Gastrocnemius medialis (tissue), 4 donors: ENCODE results near the gene MEN1. TPM values are rescaled to one million over a fixed set of nuclear protein-coding genes. Genes with fewer than 3 reads are reported as not detected.

Experiments used
- ATAC-seq, 2 donors: fragments of 150-250 bp; one replicate each; pipeline ENCODE4 v1.9.1; 2016
- DNase-seq, 2 donors: peaks; one replicate each; pipeline ENCODE4 v3.0.0-alpha.2; 2019
- H3K27ac ChIP-seq, 4 donors: fragments of 200-600 bp; sonication (generic); 1 replicate in 1 of 4; 2 replicates in 3 of 4; pipeline ENCODE4 v1.5.1; 2016 to 2018; ENCODE audit warnings: mild to moderate bottlenecking in 2 of 4, moderate library complexity in 1 of 4
- H3K27me3 ChIP-seq, 3 donors: fragments of 200-600 bp; sonication (generic) in 2 of 3; 1 replicate in 1 of 3; 2 replicates in 2 of 3; pipeline versions ENCODE4 v1.5.1 to v1.6.0; 2016 to 2019; ENCODE audit warnings: mild to moderate bottlenecking in 1 of 3, moderate library complexity in 1 of 3
- H3K36me3 ChIP-seq, 2 donors: fragments of 200-600 bp; sonication (generic) in 1 of 2; one replicate each; pipeline ENCODE4 v1.5.1; 2017 to 2018
- H3K4me1 ChIP-seq, 2 donors: fragments of 200-600 bp; sonication (generic) in 1 of 2; one replicate each; pipeline ENCODE4 v1.5.1; 2016 to 2017; ENCODE audit warnings: mild to moderate bottlenecking in 2 of 2
- H3K4me3 ChIP-seq, 4 donors: fragments of 200-600 bp; sonication (generic) in 3 of 4; 1 replicate in 1 of 4; 2 replicates in 3 of 4; pipeline ENCODE4 v1.5.1; 2016 to 2019; ENCODE audit warnings: mild to moderate bottlenecking in 2 of 4
- H3K9me3 ChIP-seq, 3 donors: fragments of 200-600 bp; sonication (generic) in 2 of 3; 1 replicate in 1 of 3; 2 replicates in 2 of 3; pipeline ENCODE4 v1.5.1; 2016 to 2019
- CTCF ChIP-seq, 5 experiments: fragments of 450-650 bp in 3 of 5; fragments of 200-600 bp in 2 of 5; sonication (generic) in 2 of 5; IDR thresholded peaks in 4 of 5; conservative IDR thresholded peaks in 1 of 5; 1 replicate in 4 of 5; 2 replicates in 1 of 5; pipeline ENCODE4 v1.5.1; 2016 to 2019; ENCODE audit warnings: antibody characterized with exemption in 5 of 5, mild to moderate bottlenecking in 3 of 5, moderate library complexity in 3 of 5
- POLR2A ChIP-seq, 2 donors: fragments of 450-650 bp; IDR thresholded peaks; one replicate each; pipeline ENCODE4 v1.6.1; 2017; ENCODE audit warnings: antibody characterized with exemption in 2 of 2, mild to moderate bottlenecking in 2 of 2, moderate library complexity in 2 of 2
- in situ Hi-C, 4 donors: fragments of 200-750 bp; cut with MboI; loops; one replicate each; pipeline versions ENCODE4 v1.15.0 to v1.8.0; 2017; ENCODE audit warnings: low sequenced_read_pairs in 4 of 4
- intact Hi-C: fragments of 100-400 bp; cut with DNase I; formaldehyde crosslinking; loops from one replicate; pipeline ENCODE4 v1.15.1; 2023; ENCODE audit warnings: low total_unique reads
- total RNA-seq, 4 donors: library from RNA; depleted of rRNA; stranded (reverse); fragments of >200 nt; gene quantifications; one replicate each; pipeline versions ENCODE4 v1.1.0 to v1.2.3, GENCODE V29; 2016

The MEN1 gene
- total RNA-seq, 4 donors from 2014 or later = 7.4 to 12.2 (median 9.8) TPM

GRCh38 chr11:64767344-64768299, 42.7 kb downstream of the MEN1 start:
- no peak for ATAC-seq
- peak overlapping the region; percentile 48 to 99 (median 62) for H3K27ac ChIP-seq
- in situ Hi-C loops (no loop called here), intact Hi-C loops (no loop called here)
- no peaks in the 10 kb centered on the region for H3K9me3 ChIP-seq
- peaks cover 54 to 55% of the 10 kb centered on the region in 2 donors for H3K4me1 ChIP-seq
- peak in 1 of 2 donors; percentile 73 for DNase-seq
- no peak overlapping the region for H3K4me3 ChIP-seq
- peaks cover 17 to 89% of the 10 kb centered on the region in 2 donors for H3K36me3 ChIP-seq
- no peaks in the 10 kb centered on the region for H3K27me3 ChIP-seq
- peak; percentile 71 to 87 (median 86) for TF ChIP-seq CTCF (IDR thresholded peaks at IDR 0.05 in 4 of 5, conservative IDR thresholded peaks at IDR 0.05 in 1 of 5)
- no peak for TF ChIP-seq POLR2A (IDR thresholded peaks at IDR 0.05)

GRCh38 chr11:64766881-64767280, 43.5 kb downstream of the MEN1 start:
- H3K27ac ChIP-seq = peak overlapping the region; percentile 48 to 99 (median 62)
- no peak for ATAC-seq
- in situ Hi-C loops (no loop called here), intact Hi-C loops (no loop called here)
- H3K27me3 ChIP-seq = no peaks in the 10 kb centered on the region
- H3K4me3 ChIP-seq = no peak overlapping the region
- no peaks in the 10 kb centered on the region for H3K9me3 ChIP-seq
- H3K4me1 ChIP-seq = peaks cover 54 to 55% of the 10 kb centered on the region in 2 donors
- TF ChIP-seq POLR2A (IDR thresholded peaks at IDR 0.05) (no peak), CTCF (IDR thresholded peaks at IDR 0.05 in 4 of 5, conservative IDR thresholded peaks at IDR 0.05 in 1 of 5) (no peak)
- DNase-seq = peak in 1 of 2 donors; percentile 12
- H3K36me3 ChIP-seq = peaks cover 17 to 81% of the 10 kb centered on the region in 2 donors

DNA sequence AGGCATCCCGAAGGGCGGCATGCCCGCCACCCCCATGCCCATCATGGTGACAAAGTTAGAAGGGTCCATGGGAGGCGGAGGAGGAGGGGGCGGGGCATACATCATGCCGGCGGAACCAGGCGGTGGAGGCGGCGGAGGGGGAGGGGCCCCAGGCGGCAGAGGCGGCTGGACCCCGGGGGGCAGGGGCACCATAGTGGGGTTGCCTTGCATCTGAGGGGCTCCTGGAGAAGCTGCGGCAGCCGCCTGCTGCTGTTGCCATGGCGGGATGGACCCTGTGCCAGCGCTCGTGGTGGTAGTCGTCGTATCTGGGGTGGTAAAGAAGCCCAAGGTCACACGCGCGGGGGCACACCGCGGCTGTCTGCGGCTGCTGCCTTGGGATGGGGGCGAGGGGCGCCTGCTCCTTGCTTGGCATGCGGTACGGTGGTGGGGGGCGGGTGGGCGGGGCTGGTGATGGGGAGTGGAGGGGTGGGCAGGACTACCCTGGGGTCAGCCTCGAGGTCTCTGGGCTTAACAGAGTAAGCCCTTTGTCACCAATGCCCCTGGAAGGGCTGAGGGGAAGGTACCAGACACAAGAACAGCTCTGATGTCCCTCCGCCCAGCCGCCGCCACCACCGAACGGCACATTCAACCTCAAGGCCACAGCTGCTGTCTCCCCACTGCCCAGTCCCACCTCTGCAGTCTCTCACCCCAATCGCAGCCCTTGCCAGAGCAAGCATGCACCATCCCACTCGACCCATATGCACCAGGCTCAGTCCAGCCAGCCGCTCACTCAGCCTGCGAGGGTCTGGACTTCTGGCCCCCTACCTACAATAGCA, 44.3 kb downstream of the MEN1 start:
- peaks cover 17 to 73% of the 10 kb centered on the region in 2 donors for H3K36me3 ChIP-seq
- peaks cover 57 to 58% of the 10 kb centered on the region in 2 donors for H3K4me1 ChIP-seq
- H3K27ac ChIP-seq = peak overlapping the region; percentile 55 to 99 (median 94)
- ATAC-seq (no peak), DNase-seq (peak in 1 of 2 donors; percentile 18)
- no peak for TF ChIP-seq POLR2A (IDR thresholded peaks at IDR 0.05)
- TF ChIP-seq CTCF (IDR thresholded peaks at IDR 0.05 in 4 of 5, conservative IDR thresholded peaks at IDR 0.05 in 1 of 5) = no peak
- in situ Hi-C loops (no loop called here), intact Hi-C loops (no loop called here)
- no peak overlapping the region for H3K4me3 ChIP-seq
- no peaks in the 10 kb centered on the region for H3K27me3 ChIP-seq
- no peaks in the 10 kb centered on the region for H3K9me3 ChIP-seq

DNA sequence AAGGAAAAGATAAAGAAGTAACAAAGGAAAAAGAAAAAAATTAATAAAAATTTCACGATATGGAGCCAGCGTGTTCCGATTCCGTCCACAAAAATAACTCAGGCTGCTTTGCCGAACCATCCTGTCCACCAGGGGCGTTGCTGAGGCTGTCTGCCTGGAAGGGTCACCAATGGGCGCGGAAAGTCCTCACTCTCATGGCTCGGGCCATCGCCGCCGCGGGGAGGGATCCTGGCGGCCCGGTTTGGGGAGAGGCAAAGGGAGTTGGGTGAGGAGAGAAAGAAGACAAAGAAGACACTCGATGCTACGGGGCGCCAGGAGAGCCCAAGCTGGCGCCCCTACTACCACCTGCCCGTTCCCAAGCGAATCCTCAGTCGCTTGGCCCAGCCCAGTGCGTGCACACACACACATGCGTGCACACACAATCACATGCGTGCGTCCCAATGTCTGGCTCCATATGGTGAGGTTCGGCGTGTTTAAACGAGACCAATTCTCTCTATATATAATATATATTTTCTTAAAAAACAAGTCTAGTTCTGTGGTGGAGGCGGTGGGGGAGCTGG, 45.0 kb downstream of the MEN1 start:
- TF ChIP-seq POLR2A (IDR thresholded peaks at IDR 0.05) (no peak), CTCF (IDR thresholded peaks at IDR 0.05 in 4 of 5, conservative IDR thresholded peaks at IDR 0.05 in 1 of 5) (peak in 3 of 5 experiments; percentile 19 to 37 (median 31))
- H3K36me3 ChIP-seq = peaks cover 17 to 66% of the 10 kb centered on the region in 2 donors
- peaks cover 64 to 65% of the 10 kb centered on the region in 2 donors for H3K4me1 ChIP-seq
- H3K4me3 ChIP-seq = no peak overlapping the region
- intact Hi-C loops (no loop called here), in situ Hi-C loops (no loop called here)
- DNase-seq (peak in 1 of 2 donors; percentile 57), ATAC-seq (no peak)
- no peaks in the 10 kb centered on the region for H3K27me3 ChIP-seq
- H3K9me3 ChIP-seq = no peaks in the 10 kb centered on the region
- peak overlapping the region; percentile 91 to 99 (median 94) for H3K27ac ChIP-seq
